ENCODE results near the gene RAB37. TPM values are rescaled to one million over a fixed set of nuclear protein-coding genes. Genes with fewer than 3 reads are reported as not detected.

RAB37 gene
- total RNA-seq, 1 experiment from 2014 or later: 1.5 TPM

- in situ Hi-C loops (cut with HindIII; ENCODE audit: low pct_unique_long_range_greater_than_20kb, low sequenced_read_pairs): no loop called here
Measured at GRCh38 chr17:74744714-74745547, 7.9 kb downstream of the RAB37 start.

More at GRCh38 chr17:74744714-74745547, 7.9 kb downstream of the RAB37 start:
- DNase-seq (ENCODE audit: low read depth, low spot score) (peak; percentile 52), ATAC-seq (peak; percentile 51)
- no peak overlapping the region for H3K27ac ChIP-seq (ENCODE audit: low read length)
- H3K4me3 ChIP-seq (ENCODE audit: low read depth in 2 of 2, low read length in 2 of 2): no peak overlapping the region
- intact Hi-C loops (cut with micrococcal nuclease; ENCODE audit: unreplicated experiment): loop anchor here (1.0 to 5.0 kb wide), 2 partner anchors 25 to 117 kb away; no protein-coding TSS in a partner anchor
- no peaks in the 10 kb centered on the region for H3K9me3 ChIP-seq (ENCODE audit: control insufficient read depth, insufficient read depth, low read depth, low read length)
- peaks cover 2% of the 10 kb centered on the region; the same call in 1 of the 2 replicates for H3K36me3 ChIP-seq (ENCODE audit: control insufficient read depth, insufficient read depth, low read length)
- TF ChIP-seq REST (IDR thresholded peaks at IDR 0.05; ENCODE audit: insufficient read depth in 1 of 2, low read depth in 2 of 2, low read length in 1 of 2) (no peak), POLR2AphosphoS5 (IDR thresholded peaks at IDR 0.05; ENCODE audit: low read depth, low read length) (0 out of 2 replicates have a peak, but pooled peaks have one; percentile 58), CTCF (IDR thresholded peaks at IDR 0.05) (peak; percentile 99)
- H3K27me3 ChIP-seq (ENCODE audit: control insufficient read depth, insufficient read depth, low read length): no peaks in the 10 kb centered on the region
- CTCF ChIA-PET: interaction anchor here (0.6 to 3.2 kb wide), 12 partner anchors 9 to 204 kb away, joined by 3 to 16 read pairs (median 4); partner anchors contain the start of gene NAT9
- peaks cover 18% of the 10 kb centered on the region for H3K4me1 ChIP-seq (ENCODE audit: control insufficient read depth, insufficient read depth, low read length)
- BruUV-seq (replicated peaks): no TSS peak
- POLR2A ChIA-PET: interaction anchor here (1.2 kb wide), 1 partner anchor 25 kb away, joined by 4 read pairs; no protein-coding TSS in a partner anchor
